K562 (cell line): ENCODE data around the gene CAPZB. TPM values are rescaled to one million over a fixed set of nuclear protein-coding genes. Genes with fewer than 3 reads are reported as not detected.

Experiments used
- ARHGAP35 ChIP-seq: fragments of 450-650 bp; IDR thresholded peaks from 2 replicates; pipeline ENCODE4 v1.6.1; 2018; ENCODE audit not compliant: partially characterized antibody
- CHD1 ChIP-seq: fragments of 200-600 bp; sonication (generic); IDR thresholded peaks from one replicate; pipeline ENCODE4 v1.6.1; 2012; ENCODE audit warnings: mild to moderate bottlenecking, moderate library complexity, low read length, inconsistent platforms
- DPF2 ChIP-seq: fragments of 450-650 bp; IDR thresholded peaks from 2 replicates; pipeline ENCODE4 v1.6.1; 2016
- EGR1 ChIP-seq: fragments of 450-650 bp; conservative IDR thresholded peaks from 2 replicates; pipeline ENCODE4 v1.6.1; 2017; ENCODE audit warnings: mild to moderate bottlenecking
- GATA2 ChIP-seq: sonication (generic); formaldehyde crosslinking; IDR thresholded peaks from 2 replicates; pipeline ENCODE4 v1.4.0; 2020; ENCODE audit warnings: mild to moderate bottlenecking, missing genetic modification reagents
- PRDM10 ChIP-seq: fragments of 450-650 bp; IDR thresholded peaks from 2 replicates; pipeline ENCODE4 v1.6.1; 2018; ENCODE audit not compliant: partially characterized antibody
- RBM39 ChIP-seq: fragments of 200-400 bp; formaldehyde crosslinking; optimal IDR thresholded peaks from 2 replicates; pipeline ENCODE3; 2018; ENCODE audit warnings: low read depth, low read length
- REST ChIP-seq, 2 experiments: fragments of 450-650 bp; formaldehyde crosslinking in 1 of 2; IDR thresholded peaks; 2 replicates each; pipeline versions ENCODE4 v1.4.0 to v1.6.1; 2014 to 2020; ENCODE audit warnings: mild to moderate bottlenecking in 2 of 2, borderline replicate concordance in 1 of 2, low read depth in 1 of 2
- TEAD4 ChIP-seq, 2 experiments: sonication (generic) in 1 of 2; formaldehyde crosslinking in 1 of 2; IDR thresholded peaks; 2 replicates each; pipeline versions ENCODE4 v1.6.1 to v1.8.0; 2012 to 2022; ENCODE audit warnings: borderline replicate concordance in 1 of 2, inconsistent platforms in 1 of 2, low read length in 1 of 2, mild to moderate bottlenecking in 1 of 2, missing genetic modification reagents in 1 of 2
- WHSC1 ChIP-seq: IDR thresholded peaks from one replicate; pipeline ENCODE4 v1.6.1; 2012; ENCODE audit warnings: low read length, control low read depth, inconsistent platforms
- XRCC5 ChIP-seq: fragments of 200-400 bp; formaldehyde crosslinking; IDR thresholded peaks from 2 replicates; pipeline ENCODE4 v1.6.1; 2017; ENCODE audit warnings: low read depth, mild to moderate bottlenecking, low read length
- ZNF175 ChIP-seq: fragments of 200-800 bp; sonication (Bioruptor generic); IDR thresholded peaks from 2 replicates; pipeline ENCODE4 v1.6.1; 2016; ENCODE audit warnings: low read depth, mild to moderate bottlenecking, missing genetic modification characterization, missing compliant biosample characterization
- polyA plus RNA-seq, 8 experiments: library from polyadenylated mRNA; depleted of rRNA in 4 of 8; stranded (reverse) in 5 of 8; unstranded in 3 of 8; fragments of >200 nt; fragmentation: Nextera tagmentation in 2 of 8; fragmentation: Illumina TruSeq in 1 of 8; extraction: Ambion mirVana in 2 of 8; extraction: Trizol in 1 of 8; gene quantifications; 2 replicates each; pipeline versions ENCODE4 v1.2.1 to v1.2.3, GENCODE V29; 2011 to 2014; ENCODE audit warnings: inconsistent platforms in 1 of 8, missing spikeins in 1 of 8
- total RNA-seq, 7 experiments: library from RNA; depleted of rRNA in 6 of 7; stranded (reverse); fragments of >200 nt in 6 of 7; fragmentation: Illumina TruSeq in 2 of 7; extraction: Trizol in 2 of 7; gene quantifications; 2 replicates each; pipeline versions ENCODE4 v1.2.1 to v1.2.3, GENCODE V29; 2011 to 2021; ENCODE audit warnings: low replicate concordance in 1 of 7
- TF ChIP-seq, protein P1 (sequence below): fragments of 250-450 bp; sonication (Bioruptor Pico); IDR thresholded peaks from 2 replicates; pipeline ENCODE4 v1.5.0; 2021

The CAPZB gene
- total and polyA plus RNA-seq, 9 of the 15 experiments (the other 6 are each of a cell fraction or from before 2014, with no cell fraction given), result 57.6 to 297 (median 125) TPM

DNA sequence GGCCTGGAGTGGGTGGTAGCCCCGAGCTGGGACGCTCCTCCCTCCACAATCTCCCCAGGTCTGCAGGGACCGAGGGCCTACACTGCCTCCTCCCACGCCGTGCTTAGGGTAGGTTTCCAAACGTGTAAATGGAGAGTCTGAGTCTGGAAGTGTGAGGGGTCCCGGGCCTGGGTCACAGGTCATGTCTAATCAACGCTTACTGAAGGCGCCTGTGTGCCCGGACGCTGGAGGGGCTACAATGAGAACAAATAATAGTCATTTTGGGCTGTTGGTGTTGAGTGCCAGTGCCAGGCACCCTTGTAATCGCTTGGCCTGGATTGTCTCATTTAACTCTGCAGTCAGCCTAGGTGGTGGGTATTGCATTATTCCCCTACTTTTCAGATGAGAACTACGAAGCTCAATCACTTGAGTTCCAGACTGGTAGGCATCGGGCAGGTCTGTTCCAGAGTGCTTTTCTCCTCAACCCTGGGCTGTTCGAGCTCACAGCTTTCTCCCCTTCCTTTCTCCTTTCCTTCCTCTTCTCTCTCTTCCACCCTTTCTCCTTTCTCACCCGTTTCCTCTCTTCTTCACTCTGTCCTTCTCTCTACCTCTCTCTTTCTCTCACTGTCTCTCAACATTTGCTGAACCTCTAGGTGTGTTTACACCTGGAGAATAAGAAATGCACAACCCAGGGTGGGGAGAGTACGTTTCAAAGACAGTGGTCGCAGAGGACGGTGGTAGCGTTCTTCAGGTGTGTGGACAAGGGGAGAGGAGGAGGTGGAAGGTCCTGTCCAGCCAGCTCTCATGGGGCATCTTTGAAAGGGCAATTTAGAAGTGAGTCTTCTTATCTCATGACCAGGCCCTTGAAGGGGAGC is 172.3 kb downstream of the CAPZB start (continued):
- TF ChIP-seq XRCC5 (peak; percentile 31; the same call in 1 of the 2 replicates), CHD1 (peak; percentile 24), DPF2 (peak; percentile 46; the same call in 1 of the 2 replicates), GATA2 (CRISPR knock-in tag) (peak; percentile 2; the same call in 1 of the 2 replicates), ZNF175 (CRISPR knock-in tag) (0 out of 2 replicates have a peak, but pooled peaks have one; percentile 2), RBM39 (peak; percentile 75), PRDM10 (peak; percentile 30), EGR1 (peak; percentile 95), TEAD4 (IDR thresholded peaks at IDR 0.05; ENCODE audit: low read length) (0 out of 2 replicates have a peak, but pooled peaks have one; percentile 35), TEAD4 (CRISPR knock-in tag; IDR thresholded peaks at IDR 0.05; ENCODE audit: borderline replicate concordance) (no peak), WHSC1 (no peak), REST (IDR thresholded peaks at IDR 0.05; ENCODE audit: borderline replicate concordance) (peak; percentile 14; the same call in 1 of the 2 replicates), REST (CRISPR knock-in tag; IDR thresholded peaks at IDR 0.05; ENCODE audit: low read depth) (no peak), ARHGAP35 (peak; percentile 77)
- TF ChIP-seq, protein P1, sequence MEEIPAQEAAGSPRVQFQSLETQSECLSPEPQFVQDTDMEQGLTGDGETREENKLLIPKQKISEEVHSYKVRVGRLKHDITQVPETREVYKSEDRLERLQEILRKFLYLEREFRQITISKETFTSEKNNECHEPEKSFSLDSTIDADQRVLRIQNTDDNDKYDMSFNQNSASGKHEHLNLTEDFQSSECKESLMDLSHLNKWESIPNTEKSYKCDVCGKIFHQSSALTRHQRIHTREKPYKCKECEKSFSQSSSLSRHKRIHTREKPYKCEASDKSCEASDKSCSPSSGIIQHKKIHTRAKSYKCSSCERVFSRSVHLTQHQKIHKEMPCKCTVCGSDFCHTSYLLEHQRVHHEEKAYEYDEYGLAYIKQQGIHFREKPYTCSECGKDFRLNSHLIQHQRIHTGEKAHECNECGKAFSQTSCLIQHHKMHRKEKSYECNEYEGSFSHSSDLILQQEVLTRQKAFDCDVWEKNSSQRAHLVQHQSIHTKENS (CRISPR knock-in tag), result no peak
